Loucy (cell line): ENCODE data around the gene CLCNKB.

Source experiments
- H2AFZ ChIP-seq: fragments of 200-600 bp; sonication (generic); 2 replicates; pipeline ENCODE4 v1.6.0; 2016; ENCODE audit warnings: antibody characterized with exemption, mild to moderate bottlenecking, low read length, moderate library complexity
- H3F3A ChIP-seq: fragments of 200-600 bp; 2 replicates; pipeline ENCODE4 v1.6.0; 2016; ENCODE audit warnings: antibody characterized with exemption, low read depth, mild to moderate bottlenecking
- H3K27me3 ChIP-seq: fragments of 200-600 bp; sonication (generic); 2 replicates; pipeline ENCODE4 v1.6.1; 2014; ENCODE audit warnings: low read length, mild to moderate bottlenecking; ENCODE audit not compliant: insufficient read depth, poor library complexity, severe bottlenecking
- H3K36me3 ChIP-seq: fragments of 200-600 bp; sonication (generic); 2 replicates; pipeline ENCODE4 v1.6.1; 2016; ENCODE audit warnings: low read length; ENCODE audit not compliant: insufficient read depth
- H3K4me1 ChIP-seq: fragments of 200-600 bp; sonication (generic); 2 replicates; pipeline ENCODE4 v1.5.1; 2014; ENCODE audit warnings: low read length, mild to moderate bottlenecking; ENCODE audit not compliant: insufficient read depth, poor library complexity, severe bottlenecking
- H3K4me2 ChIP-seq: fragments of 200-600 bp; sonication (generic); 2 replicates; pipeline ENCODE4 v1.6.0; 2014; ENCODE audit warnings: antibody characterized with exemption, low read length, low read depth, mild to moderate bottlenecking; ENCODE audit not compliant: poor library complexity, severe bottlenecking
- H3K4me3 ChIP-seq: fragments of 200-600 bp; sonication (generic); 2 replicates; pipeline ENCODE4 v1.5.1; 2014; ENCODE audit warnings: low read length, mild to moderate bottlenecking, mixed read lengths; ENCODE audit not compliant: poor library complexity, severe bottlenecking
- H3K79me2 ChIP-seq: fragments of 200-600 bp; sonication (generic); 2 replicates; pipeline ENCODE4 v1.6.1; 2014; ENCODE audit warnings: low read length; ENCODE audit not compliant: insufficient read depth
- H3K9ac ChIP-seq: fragments of 200-600 bp; sonication (generic); 2 replicates; pipeline ENCODE4 v1.6.0; 2014; ENCODE audit warnings: mild to moderate bottlenecking, low read depth, low read length, moderate library complexity; ENCODE audit not compliant: poor library complexity, severe bottlenecking
- H3K9me2 ChIP-seq: fragments of 200-600 bp; sonication (generic); replicated peaks from 2 replicates; pipeline ENCODE4 v1.6.1; 2016; ENCODE audit warnings: low read depth, low read length, mixed read lengths
- H3K9me3 ChIP-seq: fragments of 200-600 bp; sonication (generic); 2 replicates; pipeline ENCODE4 v1.6.1; 2014; ENCODE audit warnings: mild to moderate bottlenecking, antibody characterized with exemption, low read length, low read depth; ENCODE audit not compliant: insufficient read depth
- H4K20me1 ChIP-seq: fragments of 200-600 bp; sonication (generic); 2 replicates; pipeline ENCODE4 v1.6.0; 2014; ENCODE audit warnings: antibody characterized with exemption, low read length, mild to moderate bottlenecking; ENCODE audit not compliant: insufficient read depth, poor library complexity, severe bottlenecking
- CTCF ChIP-seq: fragments of 200-600 bp; sonication (generic); conservative IDR thresholded peaks from 2 replicates; pipeline ENCODE4 v1.5.1; 2014; ENCODE audit warnings: mild to moderate bottlenecking, antibody characterized with exemption, low read length
- EZH2phosphoT487 ChIP-seq: fragments of 200-600 bp; IDR thresholded peaks from 2 replicates; pipeline ENCODE4 v1.6.1; 2018; ENCODE audit warnings: antibody characterized with exemption, mild to moderate bottlenecking, moderate library complexity, borderline replicate concordance

Gene CLCNKB

DNA sequence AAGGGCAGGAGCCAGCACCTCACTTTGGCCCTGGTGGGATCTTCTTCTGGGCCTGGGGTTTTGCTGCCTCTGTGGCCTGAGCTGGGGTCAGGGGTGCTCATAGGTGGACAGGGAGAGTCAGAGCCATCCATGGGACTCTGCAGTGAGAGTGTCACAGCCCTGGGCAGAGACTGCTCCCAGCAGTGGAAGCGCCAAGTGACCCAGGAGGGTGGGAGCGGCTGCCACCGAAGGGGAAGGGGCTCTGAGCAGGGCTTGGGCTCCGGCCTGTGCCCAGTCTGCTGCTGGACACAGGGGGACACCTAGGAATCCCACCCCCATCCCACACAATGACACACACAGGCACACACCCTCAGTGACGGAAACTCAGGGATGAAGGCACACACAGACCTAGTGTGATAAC is 368 bp downstream of the CLCNKB start:
- H3K79me2 ChIP-seq = no peaks in the 10 kb centered on the region
- H3K4me1 ChIP-seq = no peaks in the 10 kb centered on the region
- no peaks in the 10 kb centered on the region for H3K27me3 ChIP-seq
- H3K4me3 ChIP-seq = no peak overlapping the region
- no peak overlapping the region for H3K9ac ChIP-seq
- no peaks in the 10 kb centered on the region for H3F3A ChIP-seq
- H3K9me2 ChIP-seq = no peaks in the 10 kb centered on the region
- no peaks in the 10 kb centered on the region for H3K9me3 ChIP-seq
- no peak overlapping the region for H2AFZ ChIP-seq
- H3K4me2 ChIP-seq = no peak overlapping the region
- no peak for TF ChIP-seq EZH2phosphoT487
- TF ChIP-seq CTCF = no peak
- H3K36me3 ChIP-seq = no peaks in the 10 kb centered on the region
- no peaks in the 10 kb centered on the region for H4K20me1 ChIP-seq

- no peaks in the 10 kb centered on the region for H3F3A ChIP-seq
- H3K9ac ChIP-seq = no peak overlapping the region
- no peak overlapping the region for H2AFZ ChIP-seq
- H3K4me3 ChIP-seq = no peak overlapping the region
- H3K79me2 ChIP-seq = no peaks in the 10 kb centered on the region
- no peaks in the 10 kb centered on the region for H3K36me3 ChIP-seq
- TF ChIP-seq CTCF (no peak), EZH2phosphoT487 (no peak)
- no peaks in the 10 kb centered on the region for H3K4me1 ChIP-seq
- no peaks in the 10 kb centered on the region for H4K20me1 ChIP-seq
- no peaks in the 10 kb centered on the region for H3K9me3 ChIP-seq
- no peaks in the 10 kb centered on the region for H3K27me3 ChIP-seq
- no peaks in the 10 kb centered on the region for H3K9me2 ChIP-seq
- no peak overlapping the region for H3K4me2 ChIP-seq
Observed at GRCh38 chr1:16046842-16047241, 3.3 kb downstream of the CLCNKB start.

GRCh38 chr1:16047791-16048475 is 4.4 kb downstream of the CLCNKB start:
- Histone ChIP-seq H3K27me3 (no peaks in the 10 kb centered on the region), H3K9me2 (no peaks in the 10 kb centered on the region), H3F3A (no peaks in the 10 kb centered on the region), H4K20me1 (no peaks in the 10 kb centered on the region), H3K4me3 (no peak overlapping the region), H3K36me3 (no peaks in the 10 kb centered on the region), H3K4me1 (no peaks in the 10 kb centered on the region), H3K9me3 (no peaks in the 10 kb centered on the region), H2AFZ (no peak overlapping the region), H3K9ac (no peak overlapping the region), H3K79me2 (no peaks in the 10 kb centered on the region), H3K4me2 (no peak overlapping the region)
- TF ChIP-seq EZH2phosphoT487 = no peak
- TF ChIP-seq CTCF = no peak
